ENCODE data around the gene PTPN1. TPM values are rescaled to one million over a fixed set of nuclear protein-coding genes. Genes with fewer than 3 reads are reported as not detected.

PTPN1 gene
- total RNA-seq, 1 donor = 45.3 TPM

GRCh38 chr20:50532221-50532620 lies 22.0 kb downstream of the PTPN1 start:
- TF ChIP-seq, protein P1, sequence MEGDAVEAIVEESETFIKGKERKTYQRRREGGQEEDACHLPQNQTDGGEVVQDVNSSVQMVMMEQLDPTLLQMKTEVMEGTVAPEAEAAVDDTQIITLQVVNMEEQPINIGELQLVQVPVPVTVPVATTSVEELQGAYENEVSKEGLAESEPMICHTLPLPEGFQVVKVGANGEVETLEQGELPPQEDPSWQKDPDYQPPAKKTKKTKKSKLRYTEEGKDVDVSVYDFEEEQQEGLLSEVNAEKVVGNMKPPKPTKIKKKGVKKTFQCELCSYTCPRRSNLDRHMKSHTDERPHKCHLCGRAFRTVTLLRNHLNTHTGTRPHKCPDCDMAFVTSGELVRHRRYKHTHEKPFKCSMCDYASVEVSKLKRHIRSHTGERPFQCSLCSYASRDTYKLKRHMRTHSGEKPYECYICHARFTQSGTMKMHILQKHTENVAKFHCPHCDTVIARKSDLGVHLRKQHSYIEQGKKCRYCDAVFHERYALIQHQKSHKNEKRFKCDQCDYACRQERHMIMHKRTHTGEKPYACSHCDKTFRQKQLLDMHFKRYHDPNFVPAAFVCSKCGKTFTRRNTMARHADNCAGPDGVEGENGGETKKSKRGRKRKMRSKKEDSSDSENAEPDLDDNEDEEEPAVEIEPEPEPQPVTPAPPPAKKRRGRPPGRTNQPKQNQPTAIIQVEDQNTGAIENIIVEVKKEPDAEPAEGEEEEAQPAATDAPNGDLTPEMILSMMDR (IDR thresholded peaks at IDR 0.05; ENCODE audit: insufficient read depth, low read depth, low read length) = no peak
- no peak overlapping the region for H3K4me3 ChIP-seq (ENCODE audit: low read depth, low read length)
- DNase-seq (ENCODE audit: low read depth) = no peak

- no peak overlapping the region for H3K4me3 ChIP-seq (ENCODE audit: low read depth, low read length)
- no peak for DNase-seq (ENCODE audit: low read depth)
- TF ChIP-seq, protein P1 (IDR thresholded peaks at IDR 0.05; ENCODE audit: insufficient read depth, low read depth, low read length) = no peak
These were observed 22.9 kb downstream of the PTPN1 start for GRCh38 chr20:50533061-50533460.

GRCh38 chr20:50533464-50533863 lies 23.3 kb downstream of the PTPN1 start:
- DNase-seq (ENCODE audit: low read depth) = no peak
- TF ChIP-seq, protein P1 (IDR thresholded peaks at IDR 0.05; ENCODE audit: insufficient read depth, low read depth, low read length) = no peak

GRCh38 chr20:50534567-50534966 lies 24.4 kb downstream of the PTPN1 start:
- peak; percentile 90 for DNase-seq (ENCODE audit: low read depth)
- H3K4me3 ChIP-seq (ENCODE audit: low read depth, low read length) = no peak overlapping the region

More at GRCh38 chr20:50533464-50533863, 23.3 kb downstream of the PTPN1 start:
- H3K4me3 ChIP-seq (ENCODE audit: low read depth, low read length) = no peak overlapping the region

DNA sequence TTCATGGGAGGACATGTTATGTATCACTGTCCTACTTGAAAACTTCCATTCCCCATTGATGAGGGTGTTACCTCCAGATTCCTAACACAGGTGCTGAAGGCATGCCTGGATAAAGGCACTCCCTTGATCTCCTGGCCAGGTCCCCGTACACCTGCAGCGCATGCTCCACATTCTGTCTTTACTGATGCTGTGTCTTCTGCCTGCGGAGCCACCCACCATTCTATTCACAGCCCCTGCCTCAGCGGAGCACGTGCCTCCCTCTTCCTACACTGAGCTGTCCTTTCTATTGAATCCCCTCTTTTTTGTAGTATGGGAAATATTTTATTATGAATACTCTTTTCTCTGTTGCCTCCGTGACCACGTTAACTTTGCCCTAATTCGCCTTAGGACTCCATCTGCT lies 25.0 kb downstream of the PTPN1 start:
- TF ChIP-seq, protein P1 (IDR thresholded peaks at IDR 0.05; ENCODE audit: insufficient read depth, low read depth, low read length) = no peak
- DNase-seq (ENCODE audit: low read depth) = no peak
- H3K4me3 ChIP-seq (ENCODE audit: low read depth, low read length) = no peak overlapping the region

More at GRCh38 chr20:50534567-50534966, 24.4 kb downstream of the PTPN1 start:
- TF ChIP-seq, protein P1 (IDR thresholded peaks at IDR 0.05; ENCODE audit: insufficient read depth, low read depth, low read length) = no peak

DNA sequence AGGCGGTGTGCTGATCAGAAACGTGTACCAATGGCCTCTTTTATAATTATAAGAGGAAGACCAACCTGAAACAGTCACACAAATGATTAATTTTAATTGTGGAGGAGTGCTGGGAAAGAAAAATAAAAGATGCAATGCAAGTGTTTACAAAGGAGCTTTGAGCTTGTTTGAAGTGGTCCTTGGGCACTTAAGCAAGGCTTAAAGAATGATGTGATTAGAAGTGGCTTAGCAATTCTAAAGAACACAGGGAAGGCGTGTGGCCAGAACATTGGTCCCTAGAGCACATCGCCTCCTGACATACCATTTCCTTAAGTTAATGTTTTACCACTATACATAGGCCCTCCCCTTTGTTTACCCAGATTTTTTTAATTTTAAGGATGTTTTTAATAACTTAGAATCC lies 26.1 kb downstream of the PTPN1 start:
- no peak for DNase-seq (ENCODE audit: low read depth)
- TF ChIP-seq, protein P1 (IDR thresholded peaks at IDR 0.05; ENCODE audit: insufficient read depth, low read depth, low read length) = no peak
- H3K4me3 ChIP-seq (ENCODE audit: low read depth, low read length) = no peak overlapping the region

DNA sequence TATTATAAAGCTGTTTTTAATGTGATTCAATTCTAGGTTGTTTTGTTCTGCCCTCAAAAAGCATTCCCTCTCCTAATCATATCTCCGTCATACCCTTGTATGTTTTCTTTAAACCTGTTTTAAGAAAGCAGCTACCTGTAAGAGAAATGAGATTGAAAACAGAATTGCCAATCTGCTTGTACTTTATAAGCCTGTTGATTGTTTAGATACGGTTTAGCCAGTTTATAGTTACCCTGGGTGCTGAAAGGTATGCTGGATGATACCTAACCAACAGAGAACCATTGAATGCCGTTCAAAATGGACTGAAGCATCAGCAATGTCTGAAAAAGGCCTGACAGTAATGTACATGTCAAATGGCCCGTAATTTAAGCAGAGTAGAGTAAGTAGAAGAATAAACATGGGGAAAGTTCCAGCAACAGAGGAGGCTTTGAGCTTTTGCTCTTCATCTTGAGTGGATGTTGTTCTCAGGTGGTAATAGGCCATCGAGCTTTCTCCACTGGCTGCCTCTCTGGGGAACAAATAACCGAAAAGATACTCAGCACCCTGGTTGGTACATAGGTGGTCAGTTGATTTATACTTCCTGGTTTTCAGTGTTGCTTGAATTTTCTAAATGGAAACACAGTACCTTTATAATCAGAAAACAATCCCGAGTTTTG lies 27.5 kb downstream of the PTPN1 start:
- TF ChIP-seq, protein P1 (IDR thresholded peaks at IDR 0.05; ENCODE audit: insufficient read depth, low read depth, low read length) = no peak
- no peak overlapping the region for H3K4me3 ChIP-seq (ENCODE audit: low read depth, low read length)
- no peak for DNase-seq (ENCODE audit: low read depth)
